Natural killer cell (primary cell): Measurements from ENCODE around the gene GBE1. TPM values are rescaled to one million over a fixed set of nuclear protein-coding genes. Genes with fewer than 3 reads are reported as not detected.

Source experiments
- ATAC-seq, 3 donors: fragments of 150-1000 bp in 2 of 3; fragments of 200-7000 bp in 1 of 3; cut with Tn5 transposase; 1 replicate in 1 of 3; 2 replicates in 2 of 3; pipeline ENCODE4 v1.10.0; 2021; ENCODE audit warnings: mild to moderate bottlenecking in 2 of 3, moderate library complexity in 2 of 3
- DNase-seq, 2 donors: peaks; one replicate each; pipeline versions ENCODE4 v3.0.0 to v3.0.0-alpha.2; 2013 to 2021; ENCODE audit warnings: mixed read lengths in 1 of 2
- H3K27ac ChIP-seq: one replicate; pipeline ENCODE4 v1.5.1; 2013; ENCODE audit warnings: mild to moderate bottlenecking, low read length
- H3K27me3 ChIP-seq: one replicate; pipeline ENCODE4 v1.6.1; 2013; ENCODE audit warnings: low read length; ENCODE audit not compliant: control insufficient read depth, insufficient read depth
- H3K36me3 ChIP-seq: one replicate; pipeline ENCODE4 v1.6.1; 2013; ENCODE audit warnings: low read length; ENCODE audit not compliant: control insufficient read depth, insufficient read depth
- H3K4me1 ChIP-seq: one replicate; pipeline ENCODE4 v1.6.1; 2013; ENCODE audit warnings: low read length; ENCODE audit not compliant: control insufficient read depth, insufficient read depth
- H3K4me3 ChIP-seq: one replicate; pipeline ENCODE4 v1.5.1; 2013; ENCODE audit warnings: low read length
- H3K9me3 ChIP-seq: one replicate; pipeline ENCODE4 v1.6.1; 2013; ENCODE audit warnings: low read length; ENCODE audit not compliant: control insufficient read depth, insufficient read depth
- H3K27ac Mint-ChIP-seq, 2 donors: one replicate each; pipeline ENCODE4 v1.8.0; 2022; ENCODE audit warnings: mild to moderate bottlenecking in 2 of 2, mixed read lengths in 2 of 2, moderate library complexity in 1 of 2
- H3K27me3 Mint-ChIP-seq, 2 donors: one replicate each; pipeline ENCODE4 v1.8.0; 2022; ENCODE audit warnings: low read depth in 2 of 2, mixed read lengths in 2 of 2
- H3K36me3 Mint-ChIP-seq: one replicate; pipeline ENCODE4 v1.8.0; 2022; ENCODE audit warnings: mixed read lengths
- H3K4me1 Mint-ChIP-seq, 2 donors: one replicate each; pipeline ENCODE4 v1.8.0; 2022; ENCODE audit warnings: mixed read lengths in 2 of 2
- H3K4me3 Mint-ChIP-seq: one replicate; pipeline ENCODE4 v1.8.0; 2022; ENCODE audit warnings: mild to moderate bottlenecking, moderate library complexity, mixed read lengths
- H3K9me3 Mint-ChIP-seq, 2 donors: one replicate each; pipeline ENCODE4 v1.8.0; 2022; ENCODE audit warnings: mixed read lengths in 2 of 2
- WGBS: methylation state at CpG from one replicate; pipeline ENCODE4 v1.1.7; 2013; ENCODE audit warnings: missing lambda C conversion rate; ENCODE audit not compliant: insufficient coverage; 5-methylcytosine and 5-hydroxymethylcytosine counted together
- intact Hi-C: fragments of 100-400 bp; cut with micrococcal nuclease; formaldehyde crosslinking; loops from one replicate; pipeline ENCODE4 v1.14.2; 2022
- total RNA-seq, 4 donors: library from RNA; stranded (reverse); fragments of 120-200 nt in 1 of 4; gene quantifications; one replicate each; pipeline versions ENCODE4 v1.2.3 to v1.2.4, GENCODE V29; 2013 to 2022
- TF ChIP-seq, protein P1 (sequence below): fragments of 200-600 bp; IDR thresholded peaks from one replicate; pipeline ENCODE4 v1.8.0; 2022; ENCODE audit warnings: antibody characterized with exemption

GBE1 gene
- total RNA-seq, 3 donors from 2014 or later (not counting 1 experiment from before 2014, with no cell fraction given) = 8.8 to 11.8 (median 9.7) TPM

- Mint-ChIP-seq H3K4me3 (no peak overlapping the region), H3K9me3 (peaks cover 2 to 15% of the 10 kb centered on the region in 2 donors), H3K27ac (no peak overlapping the region), H3K4me1 (no peaks in the 10 kb centered on the region), H3K27me3 (no peaks in the 10 kb centered on the region), H3K36me3 (no peaks in the 10 kb centered on the region)
- TF ChIP-seq, protein P1, sequence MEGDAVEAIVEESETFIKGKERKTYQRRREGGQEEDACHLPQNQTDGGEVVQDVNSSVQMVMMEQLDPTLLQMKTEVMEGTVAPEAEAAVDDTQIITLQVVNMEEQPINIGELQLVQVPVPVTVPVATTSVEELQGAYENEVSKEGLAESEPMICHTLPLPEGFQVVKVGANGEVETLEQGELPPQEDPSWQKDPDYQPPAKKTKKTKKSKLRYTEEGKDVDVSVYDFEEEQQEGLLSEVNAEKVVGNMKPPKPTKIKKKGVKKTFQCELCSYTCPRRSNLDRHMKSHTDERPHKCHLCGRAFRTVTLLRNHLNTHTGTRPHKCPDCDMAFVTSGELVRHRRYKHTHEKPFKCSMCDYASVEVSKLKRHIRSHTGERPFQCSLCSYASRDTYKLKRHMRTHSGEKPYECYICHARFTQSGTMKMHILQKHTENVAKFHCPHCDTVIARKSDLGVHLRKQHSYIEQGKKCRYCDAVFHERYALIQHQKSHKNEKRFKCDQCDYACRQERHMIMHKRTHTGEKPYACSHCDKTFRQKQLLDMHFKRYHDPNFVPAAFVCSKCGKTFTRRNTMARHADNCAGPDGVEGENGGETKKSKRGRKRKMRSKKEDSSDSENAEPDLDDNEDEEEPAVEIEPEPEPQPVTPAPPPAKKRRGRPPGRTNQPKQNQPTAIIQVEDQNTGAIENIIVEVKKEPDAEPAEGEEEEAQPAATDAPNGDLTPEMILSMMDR = no peak
- H3K9me3 ChIP-seq = no peaks in the 10 kb centered on the region
- DNase-seq (no peak), ATAC-seq (no peak)
- intact Hi-C loops = no loop called here
- H3K36me3 ChIP-seq = no peaks in the 10 kb centered on the region
- 44% methylated on average over 2 of the region's 3 CpGs for WGBS
- no peak overlapping the region for H3K4me3 ChIP-seq
- H3K27me3 ChIP-seq = no peaks in the 10 kb centered on the region
- H3K4me1 ChIP-seq = no peaks in the 10 kb centered on the region
- H3K27ac ChIP-seq = no peak overlapping the region
Measured at GRCh38 chr3:81468391-81468790, 293.1 kb downstream of the GBE1 start.

GRCh38 chr3:81466201-81466560 lies 295.3 kb downstream of the GBE1 start:
- no peak overlapping the region for H3K4me3 Mint-ChIP-seq

DNA sequence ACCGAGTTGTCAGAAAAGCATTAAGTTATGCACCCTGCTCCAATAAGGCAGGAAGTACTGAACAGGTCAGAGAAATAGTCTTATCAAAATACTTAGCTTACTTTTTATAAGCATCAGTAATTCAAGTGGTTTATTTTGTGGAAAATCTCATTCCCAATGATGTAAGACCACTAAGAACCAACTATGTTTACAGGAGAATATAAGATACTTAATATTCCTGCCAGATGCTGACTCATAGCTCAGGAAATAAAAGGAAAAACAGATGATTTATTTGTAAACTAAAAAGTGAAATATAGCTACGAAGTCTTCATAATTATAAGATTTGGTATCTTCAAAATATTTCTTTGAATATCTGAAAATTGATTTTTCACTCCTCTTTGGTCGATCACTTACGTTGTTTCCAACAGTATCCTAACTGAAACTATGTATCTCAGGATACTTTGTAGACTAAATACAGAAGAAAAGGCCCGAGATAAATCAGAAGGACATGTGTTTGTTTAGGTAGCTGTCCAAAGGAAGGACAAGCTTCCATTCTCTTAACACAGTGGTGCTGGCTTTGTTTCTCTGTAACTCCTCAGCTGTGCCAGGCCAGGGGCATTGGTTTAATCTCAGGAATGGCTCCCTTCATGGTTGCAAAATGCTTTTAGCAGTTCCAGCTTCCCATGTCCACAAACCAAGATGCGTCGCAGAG lies 295.8 kb downstream of the GBE1 start:
- no peak overlapping the region for H3K4me3 ChIP-seq
- Mint-ChIP-seq H3K9me3 (peaks cover 2 to 6% of the 10 kb centered on the region in 2 donors), H3K27me3 (no peaks in the 10 kb centered on the region), H3K4me3 (no peak overlapping the region), H3K36me3 (no peaks in the 10 kb centered on the region), H3K27ac (no peak overlapping the region), H3K4me1 (no peaks in the 10 kb centered on the region)
- ATAC-seq = no peak
- no peaks in the 10 kb centered on the region for H3K27me3 ChIP-seq
- H3K9me3 ChIP-seq = no peaks in the 10 kb centered on the region
- no peaks in the 10 kb centered on the region for H3K36me3 ChIP-seq
- 81% methylated on average over 6 of the region's 7 CpGs for WGBS
- H3K27ac ChIP-seq = no peak overlapping the region
- DNase-seq = no peak
- H3K4me1 ChIP-seq = no peaks in the 10 kb centered on the region
- TF ChIP-seq, protein P1 = no peak
- intact Hi-C loops = no loop called here

More at GRCh38 chr3:81466201-81466560, 295.3 kb downstream of the GBE1 start:
- H3K9me3 Mint-ChIP-seq = peaks cover 2 to 11% of the 10 kb centered on the region in 2 donors
- no peaks in the 10 kb centered on the region for H3K4me1 ChIP-seq
- H3K27me3 Mint-ChIP-seq = no peaks in the 10 kb centered on the region
- WGBS = 92% methylated on average over 1 of the region's 1 CpG
- DNase-seq (no peak), ATAC-seq (no peak)
- no peak overlapping the region for H3K27ac ChIP-seq
- no peaks in the 10 kb centered on the region for H3K36me3 ChIP-seq
- intact Hi-C loops = no loop called here
- H3K4me3 ChIP-seq = no peak overlapping the region
- H3K36me3 Mint-ChIP-seq = no peaks in the 10 kb centered on the region
- no peak overlapping the region for H3K27ac Mint-ChIP-seq
- TF ChIP-seq, protein P1 = no peak
- no peaks in the 10 kb centered on the region for H3K4me1 Mint-ChIP-seq
- no peaks in the 10 kb centered on the region for H3K9me3 ChIP-seq
- no peaks in the 10 kb centered on the region for H3K27me3 ChIP-seq

DNA sequence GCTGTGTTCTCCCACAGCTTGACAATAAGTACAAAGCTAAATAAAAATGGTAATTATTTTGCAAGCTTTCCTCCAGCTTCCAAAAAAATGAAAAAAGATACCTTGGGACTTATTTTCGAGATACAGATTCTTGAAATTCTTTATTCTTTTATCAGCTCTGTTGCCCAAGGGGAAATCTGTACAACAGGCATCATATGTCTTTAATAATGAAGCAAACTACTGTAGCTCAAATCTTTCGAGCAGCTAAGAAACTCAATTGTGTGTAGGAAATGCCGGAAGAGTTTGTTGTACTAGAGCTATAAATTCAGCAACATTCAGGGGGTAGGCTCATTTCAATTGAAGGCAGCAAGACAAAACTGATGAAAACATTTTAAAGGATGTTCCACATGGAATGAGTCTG lies 297.7 kb downstream of the GBE1 start:
- ATAC-seq = no peak

More for the DNA sequence above, 297.7 kb downstream of the GBE1 start:
- 84% methylated on average over 3 of the region's 3 CpGs for WGBS
- no peaks in the 10 kb centered on the region for H3K27me3 ChIP-seq
- no peaks in the 10 kb centered on the region for H3K9me3 ChIP-seq
- no peaks in the 10 kb centered on the region for H3K27me3 Mint-ChIP-seq
- H3K27ac ChIP-seq = no peak overlapping the region
- peaks cover 0 to 2% of the 10 kb centered on the region in 2 donors for H3K9me3 Mint-ChIP-seq
- DNase-seq = no peak
- H3K27ac Mint-ChIP-seq = no peak overlapping the region
- no peaks in the 10 kb centered on the region for H3K4me1 Mint-ChIP-seq
- H3K4me1 ChIP-seq = no peaks in the 10 kb centered on the region
- TF ChIP-seq, protein P1 = no peak
- intact Hi-C loops = no loop called here
- H3K4me3 Mint-ChIP-seq = no peak overlapping the region
- no peak overlapping the region for H3K4me3 ChIP-seq
- H3K36me3 ChIP-seq = no peaks in the 10 kb centered on the region
- no peaks in the 10 kb centered on the region for H3K36me3 Mint-ChIP-seq
